ENCODE data around the gene TRA2B.
A peak's percentile ranks its signal among the peaks of the same experiment; 100 is the strongest.

TRA2B gene

DNA sequence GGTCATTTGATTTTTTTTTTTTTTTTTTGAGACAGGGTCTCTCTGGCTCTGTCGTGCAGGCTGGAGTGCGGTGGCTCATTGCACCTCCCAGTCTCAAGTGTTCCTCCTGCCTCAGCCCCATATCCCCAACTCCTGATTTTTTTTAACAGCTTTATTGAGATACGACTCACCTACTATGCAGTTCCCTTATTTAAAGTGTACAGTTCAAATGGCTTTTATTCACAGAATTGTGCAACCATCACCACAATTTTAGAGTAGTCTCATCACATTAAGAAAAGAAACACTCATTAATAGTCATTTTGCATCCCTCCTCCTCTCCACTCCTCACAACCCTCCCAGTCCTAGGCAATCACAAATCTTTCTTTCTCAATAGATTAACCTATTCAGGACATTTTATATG, 1.9 kb upstream of the TRA2B start:
- peaks cover 0 to 21% of the 10 kb centered on the region in 2 donors for H3K36me3 ChIP-seq (replicated peaks in 1 of 2; ENCODE audit: control insufficient read depth in 2 of 2, insufficient read depth in 2 of 2, low read length in 2 of 2)
- H2BK5ac ChIP-seq (ENCODE audit: low read length) = no peak overlapping the region
- DNase-seq (ENCODE audit: low spot score) = no peak
- no peak overlapping the region for H2AFZ ChIP-seq (ENCODE audit: low read length)
- no peak overlapping the region for H2AK5ac ChIP-seq (ENCODE audit: low read depth, low read length)
- H3K9me3 ChIP-seq (replicated peaks in 1 of 2; ENCODE audit: control insufficient read depth in 2 of 2, insufficient read depth in 1 of 2, low read depth in 1 of 2, low read length in 2 of 2) = peaks cover 0 to 2% of the 10 kb centered on the region in 2 donors
- no peak overlapping the region for H2BK12ac ChIP-seq (ENCODE audit: low read length)
- H3K4me3 ChIP-seq (ENCODE audit: low read length in 2 of 2) = no peak overlapping the region
- no peak overlapping the region for H2BK120ac ChIP-seq (ENCODE audit: low read depth, low read length)
- WGBS, 2 donors (ENCODE audit: extremely low coverage in 2 of 2, insufficient read length in 2 of 2, insufficient replicate concordance in 1 of 2) = no CpG with 5 or more reads among the region's 3 CpGs
- no peak overlapping the region for H4K8ac ChIP-seq (ENCODE audit: low read depth, low read length)
- no peak overlapping the region for H3K9ac ChIP-seq (ENCODE audit: low read depth, low read length, poor library complexity)
- no peak overlapping the region for H3K4me2 ChIP-seq (ENCODE audit: insufficient read depth, low read length, poor library complexity, severe bottlenecking)
- no peak overlapping the region for H3K14ac ChIP-seq (ENCODE audit: low read length)
- peaks cover 2 to 6% of the 10 kb centered on the region in 2 donors for H3K4me1 ChIP-seq (ENCODE audit: control insufficient read depth in 2 of 2, insufficient read depth in 1 of 2, low read depth in 1 of 2, low read length in 2 of 2)
- H3K27ac ChIP-seq (replicated peaks; ENCODE audit: low read length) = no peak overlapping the region
- no peak overlapping the region for H4K91ac ChIP-seq (ENCODE audit: low read depth, low read length, poor library complexity)
- H3K27me3 ChIP-seq (ENCODE audit: control insufficient read depth in 3 of 3, insufficient read depth in 3 of 3, low read depth in 1 of 3, low read length in 3 of 3) = no peaks in the 10 kb centered on the region
- no peak overlapping the region for H3K23ac ChIP-seq (ENCODE audit: low read depth, low read length, poor library complexity)
- H2BK15ac ChIP-seq (ENCODE audit: low read length) = no peak overlapping the region
- no peak overlapping the region for H3K18ac ChIP-seq (ENCODE audit: low read length)
- peaks cover 4% of the 10 kb centered on the region for H3K79me1 ChIP-seq (ENCODE audit: low read depth, low read length)
- no peak overlapping the region for H3K4ac ChIP-seq (ENCODE audit: low read length)

DNA sequence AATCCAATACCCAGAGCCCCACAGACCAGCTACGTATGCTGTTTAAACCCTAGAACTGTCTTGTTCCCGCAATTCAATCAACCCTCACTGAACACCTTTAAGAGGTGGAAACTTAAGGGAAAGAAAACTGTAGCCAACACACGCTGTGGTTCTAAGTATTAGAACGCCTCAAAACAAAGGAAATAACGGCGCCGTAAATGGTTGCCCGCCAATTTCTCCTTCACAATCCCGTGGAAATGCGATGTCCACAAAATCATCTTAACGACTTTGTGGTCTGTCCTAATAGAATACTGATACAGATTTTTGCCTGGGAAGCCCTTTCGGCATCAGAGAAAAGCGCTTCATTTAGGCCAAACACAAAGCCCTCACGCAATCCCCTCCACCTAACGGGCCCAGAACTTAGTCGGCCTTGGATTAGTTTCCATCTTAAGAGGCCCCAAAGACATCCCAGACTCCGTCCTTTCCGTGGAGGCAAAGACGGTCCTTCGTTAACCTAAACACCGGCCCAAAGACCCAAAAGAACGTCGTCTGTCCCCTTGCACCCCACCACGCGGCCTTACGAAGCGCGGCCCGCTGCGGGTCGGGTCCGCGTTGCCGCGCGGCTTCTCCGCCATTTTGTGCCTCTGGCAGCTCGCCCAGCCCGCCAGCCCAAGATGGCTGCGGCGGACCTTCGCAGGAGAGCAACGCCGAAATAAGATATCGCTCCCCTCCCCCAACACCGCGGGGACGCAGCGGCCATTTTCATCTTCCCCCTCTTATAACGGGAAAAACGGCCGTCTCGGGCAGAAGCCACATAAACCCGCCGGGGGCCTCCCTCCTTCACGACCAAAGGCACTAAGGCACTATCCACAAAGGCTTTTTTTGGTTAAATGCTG, 763 bp downstream of the TRA2B start:
- peak overlapping the region; percentile 97 for H2BK12ac ChIP-seq (ENCODE audit: low read length)
- WGBS, 2 donors (ENCODE audit: extremely low coverage in 2 of 2, insufficient read length in 2 of 2, insufficient replicate concordance in 1 of 2) = no CpG with 5 or more reads among the region's 56 CpGs
- H3K23ac ChIP-seq (ENCODE audit: low read depth, low read length, poor library complexity) = peak overlapping the region; percentile 100
- H2BK5ac ChIP-seq (ENCODE audit: low read length) = peak overlapping the region; percentile 96
- peak overlapping the region; percentile 89 for H3K14ac ChIP-seq (ENCODE audit: low read length)
- no peak overlapping the region for H2BK120ac ChIP-seq (ENCODE audit: low read depth, low read length)
- peaks cover 0 to 2% of the 10 kb centered on the region in 2 donors for H3K9me3 ChIP-seq (replicated peaks in 1 of 2; ENCODE audit: control insufficient read depth in 2 of 2, insufficient read depth in 1 of 2, low read depth in 1 of 2, low read length in 2 of 2)
- peaks cover 0 to 41% of the 10 kb centered on the region in 2 donors for H3K36me3 ChIP-seq (replicated peaks in 1 of 2; ENCODE audit: control insufficient read depth in 2 of 2, insufficient read depth in 2 of 2, low read length in 2 of 2)
- H3K4me2 ChIP-seq (ENCODE audit: insufficient read depth, low read length, poor library complexity, severe bottlenecking) = peak overlapping the region; percentile 25
- peak overlapping the region; percentile 100 for H3K18ac ChIP-seq (ENCODE audit: low read length)
- H2AFZ ChIP-seq (ENCODE audit: low read length) = peak overlapping the region; percentile 65
- peak overlapping the region; percentile 100 for H3K4ac ChIP-seq (ENCODE audit: low read length)
- H4K91ac ChIP-seq (ENCODE audit: low read depth, low read length, poor library complexity) = no peak overlapping the region
- H2BK15ac ChIP-seq (ENCODE audit: low read length) = peak overlapping the region; percentile 100
- H3K27me3 ChIP-seq (ENCODE audit: control insufficient read depth in 3 of 3, insufficient read depth in 3 of 3, low read depth in 1 of 3, low read length in 3 of 3) = no peaks in the 10 kb centered on the region
- peak overlapping the region; percentile 97 for H3K27ac ChIP-seq (replicated peaks; ENCODE audit: low read length)
- peak overlapping the region; percentile 100 for H3K9ac ChIP-seq (ENCODE audit: low read depth, low read length, poor library complexity)
- DNase-seq (ENCODE audit: low spot score) = peak; percentile 81
- H2AK5ac ChIP-seq (ENCODE audit: low read depth, low read length) = peak overlapping the region; percentile 100
- peaks cover 4% of the 10 kb centered on the region for H3K79me1 ChIP-seq (ENCODE audit: low read depth, low read length)
- peak overlapping the region; percentile 97 for H4K8ac ChIP-seq (ENCODE audit: low read depth, low read length)
- peaks cover 0 to 16% of the 10 kb centered on the region in 2 donors for H3K4me1 ChIP-seq (ENCODE audit: control insufficient read depth in 2 of 2, insufficient read depth in 1 of 2, low read depth in 1 of 2, low read length in 2 of 2)
- peak overlapping the region; percentile 88 to 98 for H3K4me3 ChIP-seq (ENCODE audit: low read length in 2 of 2)

DNA sequence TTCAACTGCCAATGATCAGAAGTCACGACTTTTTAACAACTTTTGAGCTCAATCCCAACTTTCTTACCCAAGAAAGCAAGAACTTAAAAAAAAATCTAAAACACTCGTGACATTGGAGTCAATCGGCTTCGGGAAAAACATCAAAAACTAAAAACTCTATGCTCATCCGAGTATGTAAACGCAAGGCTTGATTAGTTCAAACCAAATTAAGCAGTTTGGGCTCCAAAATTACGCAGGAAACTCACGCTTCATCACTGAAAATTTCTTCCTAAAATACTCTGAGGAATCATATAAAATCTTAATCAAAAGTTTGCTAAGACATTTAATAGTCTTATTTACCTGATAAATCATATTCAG, 1.6 kb downstream of the TRA2B start:
- Histone ChIP-seq H2BK15ac (ENCODE audit: low read length) (no peak overlapping the region), H3K36me3 (replicated peaks in 1 of 2; ENCODE audit: control insufficient read depth in 2 of 2, insufficient read depth in 2 of 2, low read length in 2 of 2) (peaks cover 0 to 49% of the 10 kb centered on the region in 2 donors), H2AK5ac (ENCODE audit: low read depth, low read length) (no peak overlapping the region), H3K27me3 (ENCODE audit: control insufficient read depth in 3 of 3, insufficient read depth in 3 of 3, low read depth in 1 of 3, low read length in 3 of 3) (no peaks in the 10 kb centered on the region), H3K4me1 (ENCODE audit: control insufficient read depth in 2 of 2, insufficient read depth in 1 of 2, low read depth in 1 of 2, low read length in 2 of 2) (peaks cover 0 to 22% of the 10 kb centered on the region in 2 donors), H2BK12ac (ENCODE audit: low read length) (no peak overlapping the region), H3K9ac (ENCODE audit: low read depth, low read length, poor library complexity) (no peak overlapping the region), H3K23ac (ENCODE audit: low read depth, low read length, poor library complexity) (no peak overlapping the region), H3K79me1 (ENCODE audit: low read depth, low read length) (peaks cover 4% of the 10 kb centered on the region), H3K27ac (replicated peaks; ENCODE audit: low read length) (no peak overlapping the region), H2BK120ac (ENCODE audit: low read depth, low read length) (no peak overlapping the region), H3K9me3 (replicated peaks in 1 of 2; ENCODE audit: control insufficient read depth in 2 of 2, insufficient read depth in 1 of 2, low read depth in 1 of 2, low read length in 2 of 2) (peaks cover 0 to 2% of the 10 kb centered on the region in 2 donors), H4K8ac (ENCODE audit: low read depth, low read length) (no peak overlapping the region), H4K91ac (ENCODE audit: low read depth, low read length, poor library complexity) (no peak overlapping the region), H3K18ac (ENCODE audit: low read length) (no peak overlapping the region), H2AFZ (ENCODE audit: low read length) (no peak overlapping the region), H3K4ac (ENCODE audit: low read length) (no peak overlapping the region), H3K14ac (ENCODE audit: low read length) (no peak overlapping the region), H3K4me2 (ENCODE audit: insufficient read depth, low read length, poor library complexity, severe bottlenecking) (peak overlapping the region; percentile 45), H2BK5ac (ENCODE audit: low read length) (no peak overlapping the region), H3K4me3 (ENCODE audit: low read length in 2 of 2) (peak overlapping the region; percentile 80 to 98)
- no peak for DNase-seq (ENCODE audit: low spot score)
- no CpG with 5 or more reads among the region's 8 CpGs for WGBS, 2 donors (ENCODE audit: extremely low coverage in 2 of 2, insufficient read length in 2 of 2, insufficient replicate concordance in 1 of 2)

DNA sequence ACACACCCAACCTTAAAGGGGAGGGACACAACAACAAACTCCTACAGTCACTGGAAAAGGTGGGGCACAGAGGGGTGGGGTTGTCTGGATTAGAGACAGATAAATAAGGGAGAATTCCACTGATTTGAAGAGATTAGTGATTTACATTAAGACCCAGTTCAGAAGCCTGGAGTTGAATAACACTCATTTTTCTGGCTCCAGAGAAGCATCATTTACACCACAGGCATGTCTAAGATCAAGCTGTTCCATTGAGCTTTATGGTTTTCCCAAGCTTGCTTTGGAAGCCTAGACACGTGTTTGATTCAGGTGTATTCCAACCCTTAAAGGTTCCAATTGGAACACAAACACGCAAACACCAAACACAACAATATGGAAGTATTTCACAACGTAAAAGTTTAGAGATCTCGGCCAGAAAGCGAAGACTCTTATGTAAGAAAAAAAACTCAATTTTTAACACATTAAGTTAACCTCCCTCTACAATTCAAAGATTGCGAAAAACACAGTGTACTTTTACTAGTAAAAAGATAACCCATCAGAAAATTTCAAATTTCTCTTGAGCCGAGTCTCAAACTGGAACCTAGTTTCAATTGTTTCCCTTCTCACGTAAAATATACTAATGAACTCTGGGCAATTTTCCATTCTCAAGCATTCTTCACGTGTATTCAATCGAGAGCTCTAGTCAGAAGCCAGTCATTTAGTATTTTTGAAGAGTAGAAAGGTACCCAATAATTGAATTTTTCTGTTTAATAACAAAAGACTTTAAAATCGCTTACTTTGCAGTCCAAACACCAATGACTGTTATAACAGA, 2.1 kb downstream of the TRA2B start:
- Histone ChIP-seq H4K8ac (ENCODE audit: low read depth, low read length) (no peak overlapping the region), H2BK12ac (ENCODE audit: low read length) (no peak overlapping the region), H3K4me1 (ENCODE audit: control insufficient read depth in 2 of 2, insufficient read depth in 1 of 2, low read depth in 1 of 2, low read length in 2 of 2) (peaks cover 4 to 28% of the 10 kb centered on the region in 2 donors), H3K4ac (ENCODE audit: low read length) (no peak overlapping the region), H3K79me1 (ENCODE audit: low read depth, low read length) (peaks cover 4% of the 10 kb centered on the region), H3K27ac (replicated peaks; ENCODE audit: low read length) (no peak overlapping the region), H3K9me3 (replicated peaks in 1 of 2; ENCODE audit: control insufficient read depth in 2 of 2, insufficient read depth in 1 of 2, low read depth in 1 of 2, low read length in 2 of 2) (peaks cover 0 to 2% of the 10 kb centered on the region in 2 donors), H4K91ac (ENCODE audit: low read depth, low read length, poor library complexity) (no peak overlapping the region), H3K18ac (ENCODE audit: low read length) (no peak overlapping the region), H2AFZ (ENCODE audit: low read length) (no peak overlapping the region), H2BK5ac (ENCODE audit: low read length) (no peak overlapping the region), H2AK5ac (ENCODE audit: low read depth, low read length) (no peak overlapping the region), H2BK15ac (ENCODE audit: low read length) (no peak overlapping the region), H3K14ac (ENCODE audit: low read length) (no peak overlapping the region), H2BK120ac (ENCODE audit: low read depth, low read length) (no peak overlapping the region), H3K4me3 (ENCODE audit: low read length in 2 of 2) (peak overlapping the region; percentile 80 to 98), H3K9ac (ENCODE audit: low read depth, low read length, poor library complexity) (no peak overlapping the region), H3K23ac (ENCODE audit: low read depth, low read length, poor library complexity) (no peak overlapping the region), H3K36me3 (replicated peaks in 1 of 2; ENCODE audit: control insufficient read depth in 2 of 2, insufficient read depth in 2 of 2, low read length in 2 of 2) (peaks cover 0 to 54% of the 10 kb centered on the region in 2 donors), H3K4me2 (ENCODE audit: insufficient read depth, low read length, poor library complexity, severe bottlenecking) (peak overlapping the region; percentile 48), H3K27me3 (ENCODE audit: control insufficient read depth in 3 of 3, insufficient read depth in 3 of 3, low read depth in 1 of 3, low read length in 3 of 3) (no peaks in the 10 kb centered on the region)
- no peak for DNase-seq (ENCODE audit: low spot score)
- no CpG with 5 or more reads among the region's 11 CpGs for WGBS, 2 donors (ENCODE audit: extremely low coverage in 2 of 2, insufficient read length in 2 of 2, insufficient replicate concordance in 1 of 2)

All from neuronal stem cell (in vitro differentiated cells).